ENCODE data around the gene RWDD1.
A peak's percentile ranks its signal among the peaks of the same experiment; 100 is the strongest.

RWDD1 gene

DNA sequence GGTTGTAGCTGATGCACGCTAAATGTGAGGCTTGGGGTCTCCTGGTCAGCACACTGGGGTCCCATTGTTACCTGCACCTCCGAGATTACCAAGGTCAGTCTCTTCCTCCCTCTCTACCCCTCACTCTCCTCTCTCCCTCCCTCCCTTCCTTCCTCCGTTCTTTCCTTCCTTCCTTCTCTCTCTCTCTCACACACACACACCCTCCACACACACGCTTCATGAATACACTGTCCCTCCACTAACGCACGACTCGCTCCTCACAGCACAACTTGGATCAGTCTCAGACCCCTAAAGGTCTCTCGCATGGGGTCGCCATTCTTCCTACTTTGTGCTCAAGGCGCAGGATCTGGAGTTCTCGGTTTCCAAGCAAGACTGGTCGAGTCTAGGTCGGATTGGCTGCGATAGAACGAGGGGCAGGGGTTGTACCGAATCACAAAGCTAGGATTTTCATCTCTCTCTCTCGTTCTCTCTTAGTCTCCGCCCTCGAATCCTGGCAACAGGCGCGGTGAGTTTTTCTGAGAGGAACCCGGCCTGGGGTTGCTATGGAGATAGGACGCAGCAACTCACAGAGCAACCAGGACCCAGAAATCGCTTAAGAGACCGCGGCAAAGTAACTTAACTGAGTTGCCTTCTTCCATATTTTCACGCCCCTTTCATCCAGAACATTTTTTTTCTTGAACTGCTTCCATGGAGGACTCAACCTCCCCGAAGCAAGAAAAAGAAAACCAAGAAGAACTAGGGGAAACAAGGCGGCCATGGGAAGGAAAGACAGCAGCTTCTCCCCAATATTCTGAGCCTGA, 44.8 kb downstream of the RWDD1 start, which contains the start of gene RSPH4A:
RSPH4A (plus strand) TSS at position 543 of the 800 bp plus-strand sequence; CDS start at position 688, 145 bp downstream.
- DNase-seq: peak; percentile 66

DNA sequence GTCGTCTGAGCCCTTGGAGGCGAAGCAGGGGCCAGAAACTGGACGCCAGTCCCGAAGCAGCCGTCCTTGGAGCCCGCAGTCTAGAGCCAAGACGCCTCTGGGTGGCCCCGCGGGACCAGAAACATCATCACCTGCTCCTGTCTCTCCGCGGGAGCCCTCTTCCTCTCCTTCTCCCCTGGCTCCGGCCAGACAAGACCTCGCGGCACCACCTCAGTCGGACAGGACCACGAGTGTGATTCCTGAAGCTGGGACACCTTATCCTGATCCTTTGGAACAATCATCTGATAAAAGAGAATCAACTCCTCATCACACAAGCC, 45.4 kb downstream of the RWDD1 start:
- DNase-seq: peak; percentile 22

GRCh38 chr6:116624036-116624805, 52.9 kb downstream of the RWDD1 start:
- DNase-seq: no peak

DNA sequence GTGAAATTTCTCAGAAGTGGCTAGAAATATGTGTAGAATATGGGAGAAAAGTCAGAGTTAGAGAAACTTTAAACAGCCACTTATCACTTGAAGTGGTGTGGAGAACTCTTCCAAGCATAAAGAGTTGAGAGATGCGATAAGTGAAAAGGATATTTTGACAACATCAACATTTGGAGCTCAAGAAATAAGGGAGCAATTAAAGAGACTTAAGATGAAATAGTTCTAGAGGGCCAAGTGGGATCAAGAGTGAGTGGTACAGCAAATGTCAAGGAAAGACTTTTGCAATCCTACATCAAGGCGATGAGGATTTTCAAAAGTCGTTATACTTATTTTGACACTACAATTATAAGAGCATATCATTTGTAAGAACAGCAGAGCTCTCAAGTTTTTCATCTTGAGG, 54.6 kb downstream of the RWDD1 start:
- DNase-seq: no peak

- DNase-seq: no peak
These were observed 58.3 kb downstream of the RWDD1 start for GRCh38 chr6:116629563-116629981.

DNA sequence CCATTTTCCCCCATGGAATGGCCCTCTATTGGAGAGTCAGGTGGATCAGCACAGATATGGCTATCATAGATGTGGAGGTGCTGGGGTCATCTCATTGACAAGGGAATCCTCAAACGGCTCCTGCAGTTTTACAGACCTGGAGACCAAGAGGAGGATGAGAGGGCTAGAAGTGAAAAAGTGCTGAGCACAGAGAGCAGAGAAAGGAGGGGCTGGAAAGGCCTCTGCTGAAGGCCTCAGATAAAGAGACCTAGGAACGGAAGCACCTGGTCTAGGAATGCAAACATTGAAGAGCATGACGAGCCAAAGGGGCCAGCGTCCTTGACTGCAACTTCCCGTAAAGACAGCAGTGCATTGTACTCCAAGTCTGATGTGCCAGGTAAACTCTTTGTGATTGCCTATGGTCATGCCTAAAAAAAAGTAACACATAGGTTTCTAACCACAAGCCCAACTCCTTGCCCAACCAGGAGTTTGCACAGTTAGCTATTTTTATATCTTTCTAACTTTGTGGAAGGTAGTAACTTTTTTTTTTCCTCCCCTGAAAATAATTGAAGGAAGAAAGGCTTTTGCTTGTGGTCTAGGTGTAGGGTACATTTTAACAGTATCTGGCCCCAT, 60.2 kb downstream of the RWDD1 start:
- no peak for DNase-seq

GRCh38 chr6:116633685-116634084, 62.4 kb downstream of the RWDD1 start:
- DNase-seq: no peak
